Uterus (tissue), 4 donors: ENCODE data around the gene KLF16. TPM values are rescaled to one million over a fixed set of nuclear protein-coding genes. Genes with fewer than 3 reads are reported as not detected.
A peak's percentile ranks its signal among the peaks of the same experiment; 100 is the strongest.

Source experiments
- DNase-seq, 2 donors: peaks; one replicate each; pipeline ENCODE4 v3.0.0-alpha.2; 2019 to 2020
- H3K27ac ChIP-seq, 2 donors: fragments of 200-600 bp; sonication (generic); 1 replicate in 1 of 2; 2 replicates in 1 of 2; pipeline ENCODE4 v1.5.1; 2016 to 2018
- H3K27me3 ChIP-seq, 2 donors: fragments of 200-600 bp; sonication (generic); one replicate each; pipeline ENCODE4 v1.5.1; 2018 to 2019; ENCODE audit warnings: control low read depth in 1 of 2
- H3K36me3 ChIP-seq, 2 donors: fragments of 200-600 bp; sonication (generic); one replicate each; pipeline ENCODE4 v1.5.1; 2019; ENCODE audit warnings: control low read depth in 1 of 2
- H3K4me1 ChIP-seq, 2 donors: fragments of 200-600 bp; sonication (generic); one replicate each; pipeline ENCODE4 v1.5.1; 2018 to 2019; ENCODE audit warnings: control low read depth in 1 of 2
- H3K4me3 ChIP-seq, 2 donors: fragments of 200-600 bp; sonication (generic); 1 replicate in 1 of 2; 2 replicates in 1 of 2; pipeline ENCODE4 v1.5.1; 2018 to 2019; ENCODE audit warnings: mild to moderate bottlenecking in 1 of 2
- H3K9me3 ChIP-seq, 2 donors: fragments of 200-600 bp; sonication (generic); one replicate each; pipeline ENCODE4 v1.5.1; 2019; ENCODE audit warnings: control low read depth in 1 of 2
- CTCF ChIP-seq, 4 experiments: fragments of 200-600 bp in 2 of 4; fragments of 450-650 bp in 2 of 4; sonication (generic) in 2 of 4; IDR thresholded peaks; one replicate each; pipeline ENCODE4 v1.5.1; 2016 to 2019; ENCODE audit warnings: antibody characterized with exemption in 4 of 4, mild to moderate bottlenecking in 2 of 4, moderate library complexity in 1 of 4
- POLR2A ChIP-seq, 2 donors: fragments of 450-650 bp; IDR thresholded peaks; one replicate each; pipeline ENCODE4 v1.6.1; 2016; ENCODE audit warnings: antibody characterized with exemption in 2 of 2, mild to moderate bottlenecking in 1 of 2, moderate library complexity in 1 of 2
- intact Hi-C: fragments of 100-400 bp; cut with DNase I; formaldehyde crosslinking; loops from one replicate; pipeline ENCODE4 v1.15.1; 2023; ENCODE audit warnings: low total_unique reads
- total RNA-seq, 4 donors: library from RNA; depleted of rRNA in 3 of 4; stranded (reverse); fragments of >200 nt in 3 of 4; gene quantifications; one replicate each; pipeline versions ENCODE4 v1.1.0 to v1.2.4, GENCODE V29; 2014 to 2023
- donor health status: DM: yes; HTN: yes; CAD: no.

The KLF16 gene
- total RNA-seq, 4 donors from 2014 or later, result 0.26 to 17.7 (median 3.9) TPM; not detected in 1

GRCh38 chr19:1837625-1838105 is 25.7 kb downstream of the KLF16 start:
- intact Hi-C loops, result no loop called here
- Histone ChIP-seq H3K9me3 (no peaks in the 10 kb centered on the region), H3K36me3 (no peaks in the 10 kb centered on the region), H3K4me1 (peaks cover 0 to 33% of the 10 kb centered on the region in 2 donors), H3K4me3 (no peak overlapping the region), H3K27ac (no peak overlapping the region), H3K27me3 (no peaks in the 10 kb centered on the region)
- peak; percentile 38 to 66 (median 62) for TF ChIP-seq CTCF (IDR thresholded peaks at IDR 0.05)
- no peak for TF ChIP-seq POLR2A (IDR thresholded peaks at IDR 0.05)
- no peak for DNase-seq

GRCh38 chr19:1837222-1837565 is 26.2 kb downstream of the KLF16 start:
- Histone ChIP-seq H3K27me3 (no peaks in the 10 kb centered on the region), H3K27ac (no peak overlapping the region), H3K4me3 (no peak overlapping the region), H3K9me3 (no peaks in the 10 kb centered on the region), H3K36me3 (no peaks in the 10 kb centered on the region), H3K4me1 (peaks cover 0 to 31% of the 10 kb centered on the region in 2 donors)
- intact Hi-C loops, result no loop called here
- no peak for DNase-seq
- TF ChIP-seq CTCF (IDR thresholded peaks at IDR 0.05) (no peak), POLR2A (IDR thresholded peaks at IDR 0.05) (no peak)

- H3K4me1 ChIP-seq, result peaks cover 0 to 30% of the 10 kb centered on the region in 2 donors
Observed at GRCh38 chr19:1836458-1837221, 26.7 kb downstream of the KLF16 start.

GRCh38 chr19:1833540-1833939 is 29.8 kb downstream of the KLF16 start:
- DNase-seq, result no peak
- no peak overlapping the region for H3K4me3 ChIP-seq
- H3K9me3 ChIP-seq, result no peaks in the 10 kb centered on the region
- H3K27me3 ChIP-seq, result no peaks in the 10 kb centered on the region
- H3K36me3 ChIP-seq, result no peaks in the 10 kb centered on the region
- no peak overlapping the region for H3K27ac ChIP-seq
- intact Hi-C loops, result no loop called here
- TF ChIP-seq POLR2A (IDR thresholded peaks at IDR 0.05) (no peak), CTCF (IDR thresholded peaks at IDR 0.05) (no peak)
- H3K4me1 ChIP-seq, result peaks cover 0 to 22% of the 10 kb centered on the region in 2 donors

More at GRCh38 chr19:1836458-1837221, 26.7 kb downstream of the KLF16 start:
- H3K36me3 ChIP-seq, result no peaks in the 10 kb centered on the region
- H3K4me3 ChIP-seq, result no peak overlapping the region
- intact Hi-C loops, result no loop called here
- H3K27me3 ChIP-seq, result no peaks in the 10 kb centered on the region
- TF ChIP-seq CTCF (IDR thresholded peaks at IDR 0.05), result no peak
- no peak for TF ChIP-seq POLR2A (IDR thresholded peaks at IDR 0.05)
- no peaks in the 10 kb centered on the region for H3K9me3 ChIP-seq
- no peak for DNase-seq
- H3K27ac ChIP-seq, result no peak overlapping the region

- Histone ChIP-seq H3K4me3 (no peak overlapping the region), H3K27me3 (no peaks in the 10 kb centered on the region), H3K9me3 (no peaks in the 10 kb centered on the region), H3K4me1 (peaks cover 0 to 14% of the 10 kb centered on the region in 2 donors), H3K36me3 (no peaks in the 10 kb centered on the region), H3K27ac (no peak overlapping the region)
- intact Hi-C loops, result no loop called here
- DNase-seq, result no peak
- no peak for TF ChIP-seq POLR2A (IDR thresholded peaks at IDR 0.05)
- no peak for TF ChIP-seq CTCF (IDR thresholded peaks at IDR 0.05)
Observed at GRCh38 chr19:1832046-1832663, 31.2 kb downstream of the KLF16 start.
